ENCODE results near the gene FLT3LG.

The FLT3LG gene

GRCh38 chr19:49473868-49474541, at the start of gene FLT3LG:
FLT3LG (plus strand) TSS chr19:49474215; CDS start chr19:49474640, 425 bp downstream.
- TF ChIP-seq ZFX (IDR thresholded peaks at IDR 0.05; ENCODE audit: borderline replicate concordance): no peak
- TF ChIP-seq CTCF (IDR thresholded peaks at IDR 0.05): peak; percentile 99
- H3K27ac ChIP-seq: no peak within 1 kb of the TSS

- TF ChIP-seq CTCF (IDR thresholded peaks at IDR 0.05) (no peak), ZFX (IDR thresholded peaks at IDR 0.05; ENCODE audit: borderline replicate concordance) (no peak)
- peak within 1 kb of the TSS; percentile 85 for H3K27ac ChIP-seq
Observed at GRCh38 chr19:49425178-49425577, 48.8 kb upstream of the FLT3LG start, which contains the start of gene GFY. GFY (plus strand) TSS chr19:49425388; CDS start chr19:49426431, 1,043 bp downstream.

GRCh38 chr19:49425922-49426592, 48.0 kb upstream of the FLT3LG start:
- H3K27ac ChIP-seq: peak overlapping the region; percentile 85
- TF ChIP-seq ZFX (IDR thresholded peaks at IDR 0.05; ENCODE audit: borderline replicate concordance): no peak
- TF ChIP-seq CTCF (IDR thresholded peaks at IDR 0.05): no peak

GRCh38 chr19:49427339-49427738, 46.7 kb upstream of the FLT3LG start:
- TF ChIP-seq CTCF (IDR thresholded peaks at IDR 0.05): no peak
- no peak for TF ChIP-seq ZFX (IDR thresholded peaks at IDR 0.05; ENCODE audit: borderline replicate concordance)
- H3K27ac ChIP-seq: peak overlapping the region; percentile 85

- TF ChIP-seq CTCF (IDR thresholded peaks at IDR 0.05) (no peak), ZFX (IDR thresholded peaks at IDR 0.05; ENCODE audit: borderline replicate concordance) (no peak)
Observed at GRCh38 chr19:49427855-49428546, 46.0 kb upstream of the FLT3LG start.

GRCh38 chr19:49428547-49429451, 45.2 kb upstream of the FLT3LG start:
- TF ChIP-seq CTCF (IDR thresholded peaks at IDR 0.05): no peak
- no peak for TF ChIP-seq ZFX (IDR thresholded peaks at IDR 0.05; ENCODE audit: borderline replicate concordance)

More at GRCh38 chr19:49427855-49428546, 46.0 kb upstream of the FLT3LG start:
- H3K27ac ChIP-seq: peak overlapping the region; percentile 85

More at GRCh38 chr19:49428547-49429451, 45.2 kb upstream of the FLT3LG start:
- H3K27ac ChIP-seq: peak overlapping the region; percentile 85
